ENCODE measurements around the gene LIN7C.

DNA sequence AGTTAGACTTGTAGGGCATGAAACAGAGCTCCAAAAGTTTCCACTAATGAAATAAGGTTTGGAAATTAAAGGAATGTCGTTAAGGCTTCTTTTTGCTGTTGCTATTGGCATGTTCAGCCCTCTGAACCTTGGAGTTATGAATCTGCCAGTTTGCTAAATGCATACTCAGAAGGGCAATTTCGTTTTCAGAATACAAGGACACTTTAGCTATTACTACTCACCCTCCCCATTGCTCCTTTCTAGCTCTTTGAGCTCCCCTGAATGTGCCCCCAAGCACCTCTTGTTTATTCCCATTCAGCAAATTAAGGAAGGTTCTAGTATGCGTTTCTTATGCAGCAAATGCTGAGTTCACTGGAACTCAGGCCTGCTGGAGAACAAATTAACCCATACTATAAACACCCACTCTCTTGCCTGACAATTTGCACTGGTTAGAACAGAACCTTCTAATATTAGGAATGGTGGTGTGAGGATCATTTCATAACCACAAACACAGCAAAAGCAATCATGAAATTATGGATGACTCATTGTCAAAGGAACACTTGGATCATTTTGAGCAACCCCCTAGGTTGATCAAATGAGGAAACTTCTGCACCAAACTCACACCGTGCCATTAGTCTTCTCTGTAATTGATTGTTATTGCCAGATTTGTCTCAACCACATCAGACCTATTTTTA is 26.2 kb upstream of the LIN7C start:
- no peak for TF ChIP-seq POLR2A (IDR thresholded peaks at IDR 0.05)
- TF ChIP-seq, protein P1, sequence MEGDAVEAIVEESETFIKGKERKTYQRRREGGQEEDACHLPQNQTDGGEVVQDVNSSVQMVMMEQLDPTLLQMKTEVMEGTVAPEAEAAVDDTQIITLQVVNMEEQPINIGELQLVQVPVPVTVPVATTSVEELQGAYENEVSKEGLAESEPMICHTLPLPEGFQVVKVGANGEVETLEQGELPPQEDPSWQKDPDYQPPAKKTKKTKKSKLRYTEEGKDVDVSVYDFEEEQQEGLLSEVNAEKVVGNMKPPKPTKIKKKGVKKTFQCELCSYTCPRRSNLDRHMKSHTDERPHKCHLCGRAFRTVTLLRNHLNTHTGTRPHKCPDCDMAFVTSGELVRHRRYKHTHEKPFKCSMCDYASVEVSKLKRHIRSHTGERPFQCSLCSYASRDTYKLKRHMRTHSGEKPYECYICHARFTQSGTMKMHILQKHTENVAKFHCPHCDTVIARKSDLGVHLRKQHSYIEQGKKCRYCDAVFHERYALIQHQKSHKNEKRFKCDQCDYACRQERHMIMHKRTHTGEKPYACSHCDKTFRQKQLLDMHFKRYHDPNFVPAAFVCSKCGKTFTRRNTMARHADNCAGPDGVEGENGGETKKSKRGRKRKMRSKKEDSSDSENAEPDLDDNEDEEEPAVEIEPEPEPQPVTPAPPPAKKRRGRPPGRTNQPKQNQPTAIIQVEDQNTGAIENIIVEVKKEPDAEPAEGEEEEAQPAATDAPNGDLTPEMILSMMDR (IDR thresholded peaks at IDR 0.05), result no peak
- no peak for TF ChIP-seq EP300 (IDR thresholded peaks at IDR 0.05)
- no peak for TF ChIP-seq POLR2AphosphoS5 (IDR thresholded peaks at IDR 0.05)
